H4 (cell line): ENCODE results near the gene TXLNB. TPM values are rescaled to one million over a fixed set of nuclear protein-coding genes. Genes with fewer than 3 reads are reported as not detected.
"Not testable (repeated sequence)": the region's sequence is repeated elsewhere in the genome, so short reads cannot be mapped to it uniquely, and the experiment has no call there.

Source experiments
- DNase-seq: peaks from one replicate; pipeline ENCODE4 v3.0.0-alpha.2; 2015; ENCODE audit warnings: low spot score
- total RNA-seq: library from RNA; depleted of rRNA; stranded (reverse); fragments of >200 nt; shearing (Covaris generic); gene quantifications from 2 replicates; pipeline ENCODE4 v1.2.3, GENCODE V29; 2014

The TXLNB gene
- total RNA-seq, 1 experiment from 2014 or later = 0.04 TPM

- DNase-seq = no peak
These were observed 20.0 kb upstream of the TXLNB start for GRCh38 chr6:139311831-139312230.

GRCh38 chr6:139308936-139309603 is 17.3 kb upstream of the TXLNB start:
- DNase-seq = no peak

- DNase-seq = no peak
These were observed 16.6 kb upstream of the TXLNB start for GRCh38 chr6:139308286-139308916.

- no peak for DNase-seq
These were observed 14.6 kb upstream of the TXLNB start for GRCh38 chr6:139306291-139306981.

GRCh38 chr6:139303185-139303584 is 11.4 kb upstream of the TXLNB start:
- no peak for DNase-seq

GRCh38 chr6:139297921-139298320 is 6.1 kb upstream of the TXLNB start:
- DNase-seq = no peak

GRCh38 chr6:139296927-139297326 is 5.1 kb upstream of the TXLNB start:
- DNase-seq = peak; percentile 10

GRCh38 chr6:139295901-139296300 is 4.1 kb upstream of the TXLNB start:
- no peak for DNase-seq

GRCh38 chr6:139294090-139294489 is 2.3 kb upstream of the TXLNB start:
- DNase-seq = no peak

GRCh38 chr6:139293230-139293629 is 1.4 kb upstream of the TXLNB start:
- DNase-seq = not testable (repeated sequence)

- peak; percentile 9 for DNase-seq
These were observed 949 bp downstream of the TXLNB start for GRCh38 chr6:139290787-139291311.

GRCh38 chr6:139289233-139289632 is 2.6 kb downstream of the TXLNB start:
- DNase-seq = no peak

- no peak for DNase-seq
These were observed 3.2 kb downstream of the TXLNB start for GRCh38 chr6:139288496-139289040.

- no peak for DNase-seq
These were observed 3.9 kb downstream of the TXLNB start for GRCh38 chr6:139287868-139288267.

- DNase-seq = not testable (repeated sequence)
These were observed 5.4 kb downstream of the TXLNB start for GRCh38 chr6:139286438-139286837.

GRCh38 chr6:139285590-139285989 is 6.2 kb downstream of the TXLNB start:
- DNase-seq = no peak

GRCh38 chr6:139284789-139285188 is 7.0 kb downstream of the TXLNB start:
- DNase-seq = no peak

GRCh38 chr6:139282684-139283083 is 9.1 kb downstream of the TXLNB start:
- DNase-seq = no peak

GRCh38 chr6:139278190-139278589 is 13.6 kb downstream of the TXLNB start:
- no peak for DNase-seq

- no peak for DNase-seq
These were observed 14.2 kb downstream of the TXLNB start for GRCh38 chr6:139277587-139277986.

- no peak for DNase-seq
These were observed 14.6 kb downstream of the TXLNB start for GRCh38 chr6:139277161-139277560.

GRCh38 chr6:139275279-139276055 is 16.3 kb downstream of the TXLNB start:
- no peak for DNase-seq
